H1 (cell line): ENCODE data around the gene CPXM1. TPM values are rescaled to one million over a fixed set of nuclear protein-coding genes. Genes with fewer than 3 reads are reported as not detected.
A peak's percentile ranks its signal among the peaks of the same experiment; 100 is the strongest.

Experiments
- CTCF ChIA-PET: fragments of 300-600 bp; sonication (Branson Sonifier 250); formaldehyde crosslinking; loops from one replicate; lab custom pipeline; 2021; ENCODE audit not compliant: partially characterized antibody; lab: Charles Lee
- POLR2A ChIA-PET: fragments of 300-600 bp; sonication (Branson Sonifier 250); formaldehyde crosslinking; loops from one replicate; lab custom pipeline; 2021; ENCODE audit warnings: inconsistent platforms; ENCODE audit not compliant: partially characterized antibody; lab: Charles Lee
- DNase-seq, 2 experiments: peaks; one replicate each; pipeline versions ENCODE4 v3.0.0 to v3.0.0-alpha.2; 2010 to 2022; ENCODE audit warnings: low spot score in 2 of 2, low read depth in 1 of 2, mixed read lengths in 1 of 2
- FAIRE-seq: peaks from 2 replicates; lab custom pipeline; 2011; peaks lifted over from hg19 to GRCh38; lab: Jason Lieb, UNC
- H2AFZ ChIP-seq: 2 replicates; pipeline ENCODE4 v1.8.1; 2012; ENCODE audit warnings: low read length, inconsistent platforms
- H2AK5ac ChIP-seq: 2 replicates; pipeline ENCODE4 v1.6.1; 2013; ENCODE audit warnings: low read depth, low read length
- H2BK120ac ChIP-seq: replicated peaks from 2 replicates; pipeline ENCODE3; 2013; ENCODE audit warnings: low read depth, low read length, inconsistent platforms
- H2BK12ac ChIP-seq: 2 replicates; pipeline ENCODE4 v1.6.1; 2013; ENCODE audit warnings: low read depth, low read length
- H2BK15ac ChIP-seq: 2 replicates; pipeline ENCODE4 v1.6.1; 2013; ENCODE audit warnings: low read length
- H2BK20ac ChIP-seq: 2 replicates; pipeline ENCODE4 v1.6.1; 2013; ENCODE audit warnings: low read length
- H2BK5ac ChIP-seq: 2 replicates; pipeline ENCODE4 v1.6.1; 2013; ENCODE audit warnings: low read depth, low read length
- H3K14ac ChIP-seq: 2 replicates; pipeline ENCODE4 v1.6.1; 2013; ENCODE audit warnings: inconsistent platforms; ENCODE audit not compliant: insufficient read length
- H3K18ac ChIP-seq: 2 replicates; pipeline ENCODE4 v1.6.1; 2013; ENCODE audit warnings: low read length; ENCODE audit errors: extremely low read depth
- H3K23ac ChIP-seq: 2 replicates; pipeline ENCODE4 v1.6.1; 2013; ENCODE audit warnings: inconsistent platforms; ENCODE audit not compliant: insufficient read length
- H3K23me2 ChIP-seq: 2 replicates; pipeline ENCODE4 v1.6.1; 2013; ENCODE audit warnings: low read depth, low read length
- H3K27ac ChIP-seq: 2 replicates; pipeline ENCODE4 v1.6.1; 2011; ENCODE audit warnings: low read depth, low read length, inconsistent platforms
- H3K27me3 ChIP-seq, 4 experiments: replicated peaks in 1 of 4; 1 replicate in 1 of 4; 2 replicates in 3 of 4; pipeline versions ENCODE4 v1.6.1 to v1.8.1; 2011 to 2013; ENCODE audit warnings: low read length in 3 of 4, mild to moderate bottlenecking in 3 of 4, inconsistent platforms in 2 of 4, mixed read lengths in 2 of 4, moderate library complexity in 1 of 4; ENCODE audit not compliant: control insufficient read depth in 3 of 4, insufficient read depth in 3 of 4; ENCODE audit errors: extremely low read depth in 1 of 4
- H3K36me3 ChIP-seq, 4 experiments: 2 replicates each; pipeline versions ENCODE4 v1.6.1 to v1.8.1; 2011 to 2013; ENCODE audit warnings: mild to moderate bottlenecking in 4 of 4, low read length in 3 of 4, moderate library complexity in 2 of 4, control low read depth in 1 of 4, inconsistent platforms in 1 of 4; ENCODE audit not compliant: insufficient read depth in 4 of 4, control insufficient read depth in 2 of 4
- H3K4ac ChIP-seq: replicated peaks from 2 replicates; pipeline ENCODE3; 2013; ENCODE audit warnings: low read length, low read depth, mixed read lengths, inconsistent platforms; ENCODE audit not compliant: insufficient read length
- H3K4me1 ChIP-seq, 4 experiments: replicated peaks in 1 of 4; 1 replicate in 1 of 4; 2 replicates in 3 of 4; pipeline versions ENCODE4 v1.6.1 to v1.8.1; 2011 to 2013; ENCODE audit warnings: low read length in 3 of 4, inconsistent platforms in 2 of 4, mixed read lengths in 1 of 4; ENCODE audit not compliant: insufficient read depth in 4 of 4, control insufficient read depth in 3 of 4
- H3K4me2 ChIP-seq, 2 experiments: 2 replicates each; pipeline versions ENCODE4 v1.6.1 to v1.8.1; 2011 to 2013; ENCODE audit warnings: low read depth in 2 of 2, low read length in 2 of 2, control low read depth in 1 of 2, inconsistent platforms in 1 of 2, mild to moderate bottlenecking in 1 of 2; ENCODE audit not compliant: insufficient read depth in 1 of 2
- H3K4me3 ChIP-seq, 4 experiments: fragments of 200-600, 300-600 bp in 1 of 4; sonication (generic), shearing (Covaris generic), sonication (Bioruptor Twin) in 1 of 4; 2 replicates each; pipeline versions ENCODE4 v1.5.1 to v1.8.1; 2011 to 2016; ENCODE audit warnings: low read length in 4 of 4, low read depth in 3 of 4, control low read depth in 2 of 4, inconsistent platforms in 2 of 4, mild to moderate bottlenecking in 2 of 4, mixed read lengths in 1 of 4, moderate library complexity in 1 of 4; ENCODE audit not compliant: insufficient read depth in 2 of 4; ENCODE audit errors: extremely low read depth in 1 of 4
- H3K56ac ChIP-seq: replicated peaks from 2 replicates; pipeline ENCODE3; 2013; ENCODE audit warnings: low read depth, mild to moderate bottlenecking, mixed read lengths, low read length, inconsistent platforms; ENCODE audit not compliant: insufficient read length
- H3K79me1 ChIP-seq: 2 replicates; pipeline ENCODE4 v1.6.1; 2013; ENCODE audit warnings: low read depth, low read length, control low read depth
- H3K79me2 ChIP-seq, 2 experiments: 2 replicates each; pipeline versions ENCODE4 v1.6.1 to v1.8.1; 2012 to 2013; ENCODE audit warnings: low read length in 2 of 2, mild to moderate bottlenecking in 2 of 2, inconsistent platforms in 1 of 2; ENCODE audit not compliant: insufficient read depth in 2 of 2, control insufficient read depth in 1 of 2
- H3K9ac ChIP-seq, 4 experiments: replicated peaks in 1 of 4; 1 replicate in 1 of 4; 2 replicates in 3 of 4; pipeline versions ENCODE4 v1.6.1 to v1.8.1; 2011 to 2013; ENCODE audit warnings: low read depth in 3 of 4, low read length in 3 of 4, control low read depth in 2 of 4, mild to moderate bottlenecking in 2 of 4, moderate library complexity in 2 of 4, inconsistent platforms in 1 of 4; ENCODE audit errors: extremely low read depth in 1 of 4
- H3K9me3 ChIP-seq, 2 experiments: 2 replicates each; pipeline versions ENCODE4 v1.6.1 to v1.8.1; 2012 to 2013; ENCODE audit warnings: mild to moderate bottlenecking in 2 of 2, moderate library complexity in 2 of 2, control low read depth in 1 of 2, inconsistent platforms in 1 of 2, low read depth in 1 of 2, low read length in 1 of 2, mixed read lengths in 1 of 2; ENCODE audit not compliant: insufficient read depth in 2 of 2
- H4K20me1 ChIP-seq, 2 experiments: replicated peaks in 1 of 2; 2 replicates each; pipeline versions ENCODE3 to v1.8.1; 2011 to 2013; ENCODE audit warnings: inconsistent platforms in 2 of 2, low read length in 2 of 2, mild to moderate bottlenecking in 1 of 2; ENCODE audit not compliant: insufficient read depth in 2 of 2, control insufficient read depth in 1 of 2
- H4K5ac ChIP-seq: 2 replicates; pipeline ENCODE4 v1.6.1; 2013; ENCODE audit warnings: low read length, low read depth, mixed read lengths, inconsistent platforms; ENCODE audit not compliant: insufficient read length
- H4K8ac ChIP-seq: 2 replicates; pipeline ENCODE4 v1.8.0; 2013; ENCODE audit warnings: mild to moderate bottlenecking, moderate library complexity, low read length, inconsistent platforms; ENCODE audit not compliant: insufficient read depth; ENCODE audit errors: extremely low read depth
- H4K91ac ChIP-seq: replicated peaks from 2 replicates; pipeline ENCODE3; 2013; ENCODE audit warnings: low read length, mixed read lengths, inconsistent platforms; ENCODE audit not compliant: insufficient read length
- BACH1 ChIP-seq: IDR thresholded peaks from 2 replicates; pipeline ENCODE4 v1.6.1; 2012; ENCODE audit warnings: low read length, improper control_type of control experiment
- CBX5 ChIP-seq: fragments of 300-800, 300-1000 bp; sonication (generic); IDR thresholded peaks from 2 replicates; pipeline ENCODE4 v1.7.1; 2016; ENCODE audit warnings: antibody characterized with exemption, low read length, low read depth
- CHD2 ChIP-seq: IDR thresholded peaks from 2 replicates; pipeline ENCODE4 v1.6.1; 2012; ENCODE audit warnings: low read length, improper control_type of control experiment
- EZH2 ChIP-seq: fragments of 200-600 bp; sonication (generic); IDR thresholded peaks from 2 replicates; pipeline ENCODE4 v1.7.1; 2012; ENCODE audit warnings: low read depth, mild to moderate bottlenecking, moderate library complexity, low read length, inconsistent platforms; ENCODE audit not compliant: severe bottlenecking
- HDAC6 ChIP-seq: IDR thresholded peaks from one replicate; pipeline ENCODE4 v1.7.1; 2012; ENCODE audit warnings: low read depth, mild to moderate bottlenecking, inconsistent platforms, low read length, moderate library complexity
- KDM5A ChIP-seq: fragments of 200-600 bp; IDR thresholded peaks from 2 replicates; pipeline ENCODE4 v1.7.1; 2012; ENCODE audit warnings: mild to moderate bottlenecking, low read length, inconsistent platforms, mixed read lengths
- POU5F1 ChIP-seq: IDR thresholded peaks from 2 replicates; pipeline ENCODE4 v1.6.1; 2011; ENCODE audit warnings: low read depth, mild to moderate bottlenecking, low read length, moderate library complexity
- RBBP5 ChIP-seq: IDR thresholded peaks from 2 replicates; pipeline ENCODE4 v1.7.1; 2012; ENCODE audit warnings: low read depth, mild to moderate bottlenecking, inconsistent platforms, low read length, moderate library complexity, borderline replicate concordance
- RFX5 ChIP-seq: IDR thresholded peaks from 2 replicates; pipeline ENCODE4 v1.6.1; 2011; ENCODE audit warnings: low read depth, low read length, improper control_type of control experiment, borderline replicate concordance
- SIN3A ChIP-seq, 2 experiments: IDR thresholded peaks in 1 of 2; conservative IDR thresholded peaks in 1 of 2; 2 replicates each; pipeline ENCODE4 v1.6.1; 2011 to 2012; ENCODE audit warnings: low read length in 2 of 2, improper control_type of control experiment in 1 of 2, low read depth in 1 of 2, mild to moderate bottlenecking in 1 of 2
- TAF7 ChIP-seq: optimal IDR thresholded peaks from 2 replicates; pipeline ENCODE3; 2011; ENCODE audit warnings: low read depth, mild to moderate bottlenecking, inconsistent platforms, low read length, moderate library complexity, borderline replicate concordance
- WGBS, 2 experiments: shearing (Covaris generic) in 1 of 2; methylation state at CpG; one replicate each; pipeline versions ENCODE4 v1.1.6 to v1.1.7; 2013 to 2015; ENCODE audit warnings: low lambda C conversion rate in 2 of 2, mixed read lengths in 2 of 2, inconsistent platforms in 1 of 2, low coverage in 1 of 2, missing lambda C conversion rate in 1 of 2; ENCODE audit not compliant: insufficient replicate concordance in 2 of 2, insufficient coverage in 1 of 2, insufficient read length in 1 of 2; ENCODE audit errors: extremely low coverage in 1 of 2, missing lambda C conversion rate in 1 of 2; 5-methylcytosine and 5-hydroxymethylcytosine counted together
- polyA plus RNA-seq, 7 experiments: library from polyadenylated mRNA; depleted of rRNA in 3 of 7; stranded (reverse) in 5 of 7; unstranded in 2 of 7; fragments of >200 nt in 5 of 7; fragments of 200-250 nt in 2 of 7; gene quantifications; 1 replicate in 5 of 7; 2 replicates in 1 of 7; 4 replicates in 1 of 7; pipeline versions ENCODE4 v1.2.1 to v1.2.3, GENCODE V29; 2011 to 2013; ENCODE audit warnings: missing spikeins in 2 of 7, mixed read lengths in 2 of 7
- total RNA-seq: library from RNA; stranded (reverse); fragmentation: NEBNext Ultra II Directional; extraction: Animal tissue kit (Norgen Biotek cat#: 25700); gene quantifications from 2 replicates; pipeline ENCODE4 v1.2.1, GENCODE V29; 2021

CPXM1 gene
- total and polyA plus RNA-seq, 2 of the 8 experiments (the other 6 are each of a cell fraction or from before 2014, with no cell fraction given), result 31.3 to 81.9 TPM

- 0 out of 2 replicates have a peak overlapping the region, but pooled peaks have one; percentile 29 for H2BK15ac ChIP-seq
- FAIRE-seq (no peak), DNase-seq (no peak)
- H4K20me1 ChIP-seq, result no peaks in the 10 kb centered on the region
- peak overlapping the region in 1 of 2 experiments; percentile 40; a peak in 2 of 4 replicates for H3K4me2 ChIP-seq
- H4K8ac ChIP-seq, result peak overlapping the region; percentile 52; the same call in 1 of the 2 replicates
- no peaks in the 10 kb centered on the region for H3K36me3 ChIP-seq
- H3K79me2 ChIP-seq, result no peaks in the 10 kb centered on the region
- peak overlapping the region; percentile 35; the same call in 1 of the 2 replicates for H2BK5ac ChIP-seq
- H3K27me3 ChIP-seq, result peaks cover 0 to 5% (median 0%) of the 10 kb centered on the region in 4 experiments; a peak in 3 of 7 replicates
- H3K9ac ChIP-seq, result 0 out of 7 replicates have a peak overlapping the region, but pooled peaks of 1 of the 4 experiments have one; percentile 17
- H3K14ac ChIP-seq, result no peak overlapping the region
- no peak overlapping the region for H2AFZ ChIP-seq
- peaks cover 0 to 16% (median 9%) of the 10 kb centered on the region in 4 experiments for H3K4me1 ChIP-seq
- no peak overlapping the region for H2BK120ac ChIP-seq
- no peak overlapping the region for H3K27ac ChIP-seq
- H3K23ac ChIP-seq, result no peak overlapping the region
- no peak overlapping the region for H2AK5ac ChIP-seq
- 57% methylated on average over 19 of the region's 19 CpGs; no CpG with 5 or more reads in 1 of the 2 experiments for WGBS, 2 experiments
- H4K5ac ChIP-seq, result no peak overlapping the region
- H3K4ac ChIP-seq, result no peak overlapping the region
- H3K9me3 ChIP-seq, result no peaks in the 10 kb centered on the region
- H3K56ac ChIP-seq, result no peak overlapping the region
- H3K79me1 ChIP-seq, result no peaks in the 10 kb centered on the region
- H2BK20ac ChIP-seq, result peak overlapping the region; percentile 48
- no peak overlapping the region for H2BK12ac ChIP-seq
- H3K23me2 ChIP-seq, result peaks cover 3% of the 10 kb centered on the region; the same call in 1 of the 2 replicates
- CTCF ChIA-PET, result interaction anchor here (0.6 to 2.2 kb wide), 13 partner anchors 9 to 344 kb away, joined by 3 to 13 read pairs (median 3); no protein-coding TSS in a partner anchor
- POLR2A ChIA-PET, result interaction anchor here (0.8 to 1.7 kb wide), 2 partner anchors 30 to 81 kb away, joined by 3 to 5 read pairs; partner anchors contain the start of genes PCED1A and VPS16
- no peak overlapping the region for H4K91ac ChIP-seq
- H3K4me3 ChIP-seq, result no peak overlapping the region
- H3K18ac ChIP-seq, result peak overlapping the region; percentile 19; the same call in 1 of the 2 replicates
- no peak for TF ChIP-seq HDAC6
- no peak for TF ChIP-seq RFX5
- TF ChIP-seq KDM5A, result no peak
- TF ChIP-seq TAF7, result no peak
- TF ChIP-seq BACH1, result 0 out of 2 replicates have a peak, but pooled peaks have one; percentile 18
- TF ChIP-seq RBBP5, result no peak; the same call in 1 of the 2 replicates
- peak; percentile 13 for TF ChIP-seq EZH2
- TF ChIP-seq CHD2, result no peak
- no peak for TF ChIP-seq CBX5
- TF ChIP-seq POU5F1, result no peak
- no peak for TF ChIP-seq SIN3A (conservative IDR thresholded peaks at IDR 0.05 in 1 of 2, IDR thresholded peaks at IDR 0.05 in 1 of 2; ENCODE audit: low read depth in 1 of 2, low read length in 2 of 2)
These were observed 40.7 kb downstream of the CPXM1 start for GRCh38 chr20:2759603-2760296.
